HuH-7.5 (cell line): ENCODE measurements around the gene CDH5.
"Not testable (repeated sequence)": the region's sequence is repeated elsewhere in the genome, so short reads cannot be mapped to it uniquely, and the experiment has no call there.

Experiments used
- DNase-seq: peaks from one replicate; pipeline ENCODE4 v3.0.0; 2011; ENCODE audit warnings: low spot score

Gene CDH5

DNA sequence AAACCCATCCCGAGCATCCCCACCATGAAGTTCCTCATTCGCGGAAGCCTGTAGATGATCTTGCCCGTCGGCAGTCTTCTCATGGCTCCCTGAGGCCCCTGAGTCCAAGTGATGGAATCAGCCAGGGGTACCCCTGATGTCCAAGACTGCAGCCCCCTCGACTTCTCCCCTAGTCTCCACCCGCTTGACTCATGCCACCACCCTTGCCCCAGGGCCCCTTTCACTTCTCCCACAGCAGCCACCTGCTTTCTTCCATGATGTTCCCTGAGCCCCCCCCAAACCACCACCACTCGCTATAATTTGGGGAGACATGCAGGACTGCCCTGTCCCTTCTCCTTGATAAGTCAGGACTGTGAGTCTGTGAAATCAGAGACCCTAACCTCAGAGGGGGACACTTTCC lies 72.0 kb downstream of the CDH5 start:
- DNase-seq = no peak

DNA sequence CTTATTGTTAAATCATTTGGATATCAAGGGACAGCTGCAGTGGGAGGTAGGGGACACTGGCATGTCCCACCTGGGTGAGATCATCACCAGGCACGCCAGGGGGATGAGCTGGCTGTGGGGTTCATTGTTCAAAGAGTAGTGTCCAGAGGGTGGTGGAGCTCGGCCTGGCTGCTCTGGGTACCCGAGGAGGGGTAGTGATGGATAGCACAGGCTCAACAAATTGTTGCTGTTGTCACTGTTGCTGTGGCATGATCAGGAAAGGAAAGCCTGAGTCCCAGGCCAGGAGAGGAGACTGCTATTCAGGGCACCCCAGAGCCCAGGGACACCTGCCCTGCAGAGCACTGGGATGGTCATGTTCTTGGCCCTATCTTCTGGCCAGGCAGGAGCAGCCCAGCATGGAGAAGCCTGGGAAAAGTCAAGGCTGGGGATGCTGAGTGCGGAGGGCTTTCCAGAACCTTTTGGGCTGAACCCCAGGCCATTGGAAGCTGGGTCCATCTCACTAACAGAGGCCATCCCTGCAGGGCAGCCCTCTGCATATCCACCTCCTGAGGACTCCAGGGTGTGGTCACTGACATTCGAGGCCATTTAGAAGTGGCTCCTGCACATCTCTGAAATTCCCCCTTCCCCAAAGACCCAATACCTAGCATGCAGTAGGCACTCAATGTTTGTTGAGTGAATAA lies 72.7 kb downstream of the CDH5 start:
- DNase-seq = no peak

DNA sequence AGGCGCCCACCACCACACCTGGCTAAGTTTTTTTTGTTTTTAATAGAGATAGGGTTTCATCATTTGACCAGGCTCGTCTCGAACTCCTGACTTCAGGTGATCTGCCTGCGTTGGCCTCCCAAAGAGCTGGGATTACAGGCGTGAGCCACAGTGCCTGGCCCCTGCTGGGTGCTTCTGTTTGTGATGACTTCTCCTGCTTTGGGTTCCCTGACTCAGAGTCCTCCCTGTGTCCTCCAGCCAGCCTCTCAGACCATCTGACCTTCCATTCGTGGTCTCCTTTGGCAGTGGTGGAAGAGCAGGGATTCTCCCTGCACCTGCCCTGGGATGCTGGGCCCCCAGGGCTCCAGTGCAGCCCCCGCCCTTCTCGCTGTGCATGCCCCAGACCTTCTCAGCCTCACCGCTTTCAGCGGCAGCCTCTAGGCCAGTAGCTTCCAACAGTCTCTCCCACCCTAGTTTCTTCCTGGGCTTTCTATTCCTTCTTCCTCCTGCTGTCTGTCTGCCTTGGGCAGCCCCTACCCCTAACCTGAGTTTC lies 73.8 kb downstream of the CDH5 start:
- no peak for DNase-seq

DNA sequence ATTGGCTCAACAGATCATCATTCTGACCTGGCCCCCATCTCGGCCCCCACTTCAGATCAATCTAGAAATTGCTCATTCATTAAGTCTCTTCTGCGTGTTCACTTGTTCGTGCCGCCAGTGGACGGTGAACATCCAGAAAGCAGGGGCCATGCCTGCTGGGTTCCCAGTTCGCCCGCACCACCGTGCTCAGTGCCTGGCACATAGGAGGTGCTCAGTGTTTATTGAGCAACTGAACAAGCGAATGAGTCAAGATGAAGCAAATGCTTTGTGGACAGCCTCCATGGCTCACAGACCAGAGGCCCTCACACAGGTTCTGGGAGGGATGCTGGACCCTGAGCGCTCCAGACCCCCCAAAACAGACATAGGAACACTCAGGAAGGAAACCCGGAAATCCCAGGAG lies 74.5 kb downstream of the CDH5 start:
- no peak for DNase-seq

DNA sequence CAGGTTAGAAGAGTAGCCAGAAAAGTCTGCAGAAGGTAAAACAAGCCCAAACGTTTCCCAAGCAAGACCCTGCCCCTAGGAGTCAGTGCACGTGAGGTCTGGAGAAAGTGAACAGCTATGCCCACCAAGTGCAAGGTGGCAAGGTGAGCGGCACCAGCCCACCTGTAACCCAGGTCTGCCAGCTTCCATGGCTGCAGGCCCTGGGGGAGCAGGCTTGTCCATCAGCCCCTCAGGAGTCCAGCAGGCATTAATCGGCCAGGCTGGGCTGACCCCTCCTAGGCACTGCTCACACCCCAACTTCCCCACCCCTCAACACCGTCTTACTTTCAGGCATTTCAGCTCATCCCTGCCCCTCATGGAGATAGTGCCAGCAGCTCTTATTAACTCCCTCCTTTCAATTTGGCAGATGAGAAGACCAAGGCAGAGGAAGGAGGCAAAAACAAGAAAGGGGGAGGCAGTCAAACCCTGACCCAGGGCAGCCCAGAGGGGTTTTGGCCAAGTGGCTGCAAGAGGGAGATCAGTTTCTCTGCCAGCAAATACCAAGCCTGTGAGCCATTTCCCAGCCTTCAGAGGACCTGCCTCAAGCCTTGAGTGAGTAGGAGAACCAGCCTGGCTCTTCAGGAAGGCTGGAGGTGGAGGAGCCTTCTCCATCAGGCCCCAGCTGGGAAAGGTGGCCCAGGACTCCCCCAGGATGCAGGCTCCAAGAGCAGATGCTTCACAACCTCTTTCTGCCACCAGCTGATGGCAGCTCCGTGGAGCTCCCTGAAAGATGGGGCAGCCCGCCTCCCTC lies 75.3 kb downstream of the CDH5 start:
- DNase-seq = no peak

DNA sequence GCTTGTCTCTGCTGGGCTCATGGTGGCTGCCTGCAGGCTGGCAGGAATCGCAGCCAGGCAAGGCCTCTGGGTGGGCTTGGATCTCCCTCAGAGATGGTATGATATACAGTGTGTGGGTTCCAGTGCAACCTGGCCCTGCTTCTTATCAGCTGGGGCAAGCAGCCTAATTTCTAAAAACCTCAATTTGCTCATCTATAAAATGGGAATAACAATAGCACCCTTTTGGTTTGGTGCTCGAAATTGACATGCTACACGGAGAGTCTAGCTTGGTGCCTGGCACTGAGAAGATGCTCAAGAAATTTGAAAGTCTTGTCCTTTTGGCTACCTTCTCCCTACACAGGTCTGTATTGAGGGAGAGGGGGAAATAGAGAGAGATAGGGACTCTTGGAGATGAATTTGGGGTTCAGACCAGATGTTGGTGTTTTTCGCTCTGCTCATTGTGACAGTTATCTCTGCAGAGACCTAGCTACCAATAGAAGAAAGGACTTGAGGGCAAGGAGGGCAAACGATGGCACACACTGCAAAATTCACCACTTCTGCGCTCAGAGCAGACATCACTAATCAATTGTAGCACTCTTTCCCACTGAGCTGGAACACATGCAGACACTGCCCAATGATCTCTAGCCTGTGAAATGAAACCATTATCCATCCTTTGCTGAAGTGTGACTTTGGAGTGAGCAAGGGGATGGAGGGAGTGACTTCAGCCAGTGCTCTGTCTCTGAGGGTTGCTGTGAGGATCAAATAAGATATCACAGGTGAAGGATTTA lies 76.2 kb downstream of the CDH5 start:
- no peak for DNase-seq

DNA sequence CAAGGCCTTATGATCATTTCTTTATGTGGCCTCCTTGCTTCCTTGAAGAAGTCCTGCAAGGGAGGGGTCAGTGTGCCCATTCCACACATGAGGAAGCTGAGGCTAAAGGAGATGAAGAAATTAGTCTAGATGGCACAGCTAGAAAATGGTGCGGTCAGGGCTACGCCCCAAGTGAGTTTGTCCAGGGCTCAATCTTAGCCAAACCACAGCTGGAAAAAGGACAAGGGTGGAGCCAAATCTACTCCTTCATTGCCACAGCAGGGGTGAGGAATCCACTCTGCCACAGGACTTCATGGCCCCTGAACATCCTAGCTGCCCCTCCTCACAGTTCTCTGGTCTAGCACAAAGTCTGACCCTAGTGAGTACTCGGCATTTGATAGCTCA lies 76.8 kb downstream of the CDH5 start:
- DNase-seq = no peak

DNA sequence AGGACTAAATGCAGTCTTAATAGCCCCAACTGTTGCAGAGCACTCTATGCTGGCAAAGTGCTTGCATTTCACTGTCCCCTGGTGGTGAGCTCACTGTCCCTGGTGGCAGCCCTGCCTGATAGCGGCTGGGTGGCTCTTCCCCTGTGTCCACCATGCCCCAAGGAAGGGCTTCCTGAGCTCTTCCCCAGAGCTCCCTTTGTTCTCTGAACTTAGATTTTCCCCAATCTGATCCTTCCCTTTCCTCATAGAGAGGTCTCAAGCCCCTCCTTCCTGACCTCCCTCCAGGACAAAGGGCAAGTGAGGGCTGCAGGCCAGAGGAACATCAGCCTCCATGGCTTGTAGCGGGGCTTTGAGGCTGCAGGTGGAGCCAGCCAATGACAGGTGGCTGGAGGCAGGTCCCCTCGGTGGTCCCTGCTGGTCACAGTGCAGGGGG lies 77.6 kb downstream of the CDH5 start:
- no peak for DNase-seq

DNA sequence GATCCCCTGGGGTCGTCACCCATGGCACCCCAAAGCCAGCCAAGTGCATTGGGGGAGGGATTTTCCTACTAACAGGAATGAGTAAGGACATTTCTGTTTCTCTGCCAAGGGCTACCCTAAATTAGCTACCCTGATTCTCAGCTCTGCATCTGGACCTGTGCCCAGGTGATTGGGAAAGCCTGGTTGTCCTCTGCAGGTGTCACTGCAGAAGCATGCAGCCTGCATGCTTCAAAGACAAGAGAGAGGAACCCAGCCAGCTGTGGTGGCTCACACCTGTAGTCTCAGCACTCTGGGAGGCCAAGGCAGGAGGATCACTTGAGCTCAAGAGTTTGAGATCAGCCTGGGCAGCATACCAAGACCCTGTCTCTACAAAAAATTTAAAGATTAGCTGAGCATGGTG lies 80.2 kb downstream of the CDH5 start:
- DNase-seq = no peak

DNA sequence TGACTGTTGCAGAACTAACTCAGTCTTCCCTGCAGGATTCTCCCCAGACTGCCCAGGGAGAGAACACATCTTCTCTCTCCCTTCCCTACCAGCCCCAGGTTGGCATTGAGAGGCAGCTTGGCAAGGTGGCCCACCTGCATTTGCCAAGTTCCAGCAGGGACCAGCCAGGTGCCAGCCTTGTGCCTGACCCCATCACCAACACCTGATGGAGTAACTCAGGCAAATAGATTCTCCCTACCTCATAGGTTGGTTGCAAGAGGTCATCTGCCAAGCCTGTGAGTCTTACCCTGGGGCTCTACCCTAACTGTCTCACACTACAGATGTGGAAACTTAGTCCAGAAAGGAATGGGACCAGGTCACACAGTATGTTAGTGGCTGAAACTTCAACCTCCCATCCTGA lies 81.0 kb downstream of the CDH5 start:
- no peak for DNase-seq

DNA sequence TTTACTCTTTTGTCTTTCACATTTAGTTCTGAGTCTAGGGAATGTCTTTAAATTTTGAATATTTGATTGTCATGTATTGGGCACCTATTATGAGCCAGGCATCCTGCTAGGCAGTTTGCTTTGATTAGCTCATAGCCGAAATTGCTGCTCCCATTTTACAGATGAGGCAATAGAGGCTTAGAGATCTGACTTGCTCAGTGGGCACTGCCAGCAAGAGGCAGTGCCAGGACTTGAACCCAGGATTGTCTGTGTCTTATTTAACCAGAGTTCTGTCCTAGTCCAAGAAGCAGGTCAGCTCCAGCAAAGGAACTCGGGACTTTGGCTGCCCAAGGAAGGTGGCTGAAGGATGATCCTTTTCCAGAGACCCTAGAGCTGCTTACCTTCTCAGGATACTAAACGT lies 85.1 kb downstream of the CDH5 start:
- DNase-seq = no peak

DNA sequence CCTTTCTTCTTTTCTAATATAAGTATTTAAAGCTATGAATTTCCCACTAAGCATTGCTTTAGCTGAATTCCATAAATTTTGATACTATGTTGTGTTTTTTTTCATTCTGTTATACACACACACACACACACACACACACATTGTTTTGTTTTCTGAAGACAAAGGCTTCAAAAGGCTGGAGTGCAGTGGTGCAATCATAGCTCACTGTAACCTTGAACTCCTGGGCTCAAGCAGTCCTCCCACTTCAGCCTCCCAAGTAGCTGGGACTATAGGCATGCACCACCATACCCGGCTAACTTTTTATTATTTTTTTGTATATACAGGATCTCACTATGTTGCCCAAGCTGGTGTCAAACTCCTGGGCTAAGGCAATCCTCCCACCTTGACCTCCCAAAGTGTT lies 86.7 kb downstream of the CDH5 start:
- DNase-seq = not testable (repeated sequence)
